Measurements from ENCODE around the gene MYO18B. TPM values are rescaled to one million over a fixed set of nuclear protein-coding genes. Genes with fewer than 3 reads are reported as not detected.

Gene MYO18B
- total RNA-seq, 1 donor = 0.31 TPM

- H3K4me1 ChIP-seq (ENCODE audit: insufficient read depth, low read length) = no peaks in the 10 kb centered on the region
- H3K9me3 ChIP-seq (ENCODE audit: low read depth, low read length) = no peaks in the 10 kb centered on the region
- no peak overlapping the region for H3K4me3 ChIP-seq (ENCODE audit: low read length)
- no peaks in the 10 kb centered on the region for H3K27me3 ChIP-seq (ENCODE audit: insufficient read depth, low read length)
Observed at GRCh38 chr22:25888399-25889054, 146.5 kb downstream of the MYO18B start.

- no peak overlapping the region for H3K4me3 ChIP-seq (ENCODE audit: low read length)
- H3K27me3 ChIP-seq (ENCODE audit: insufficient read depth, low read length) = no peaks in the 10 kb centered on the region
- no peaks in the 10 kb centered on the region for H3K9me3 ChIP-seq (ENCODE audit: low read depth, low read length)
- H3K4me1 ChIP-seq (ENCODE audit: insufficient read depth, low read length) = no peaks in the 10 kb centered on the region
Observed at GRCh38 chr22:25890651-25891050, 148.7 kb downstream of the MYO18B start.

DNA sequence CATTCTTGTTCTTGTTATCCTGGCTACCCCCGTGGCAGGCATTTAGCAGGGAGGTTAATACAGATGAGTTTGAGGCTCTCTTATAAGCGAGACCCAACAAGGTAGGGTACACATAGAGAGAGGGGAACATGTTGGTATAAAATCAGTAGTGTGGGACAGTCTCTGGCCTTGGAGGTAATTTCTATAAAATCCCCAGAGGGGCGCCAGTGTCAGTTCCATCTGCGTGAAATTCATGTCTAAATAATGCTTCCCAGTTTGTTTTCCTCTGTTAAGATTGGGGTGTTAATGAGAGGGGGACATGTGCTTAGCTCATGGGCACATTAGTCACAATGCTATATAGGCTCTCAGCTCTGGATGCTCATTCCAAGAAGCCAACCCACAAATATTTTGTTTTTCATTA, 150.7 kb downstream of the MYO18B start:
- Histone ChIP-seq H3K4me1 (ENCODE audit: insufficient read depth, low read length) (no peaks in the 10 kb centered on the region), H3K9me3 (ENCODE audit: low read depth, low read length) (no peaks in the 10 kb centered on the region), H3K27me3 (ENCODE audit: insufficient read depth, low read length) (no peaks in the 10 kb centered on the region), H3K4me3 (ENCODE audit: low read length) (no peak overlapping the region)

DNA sequence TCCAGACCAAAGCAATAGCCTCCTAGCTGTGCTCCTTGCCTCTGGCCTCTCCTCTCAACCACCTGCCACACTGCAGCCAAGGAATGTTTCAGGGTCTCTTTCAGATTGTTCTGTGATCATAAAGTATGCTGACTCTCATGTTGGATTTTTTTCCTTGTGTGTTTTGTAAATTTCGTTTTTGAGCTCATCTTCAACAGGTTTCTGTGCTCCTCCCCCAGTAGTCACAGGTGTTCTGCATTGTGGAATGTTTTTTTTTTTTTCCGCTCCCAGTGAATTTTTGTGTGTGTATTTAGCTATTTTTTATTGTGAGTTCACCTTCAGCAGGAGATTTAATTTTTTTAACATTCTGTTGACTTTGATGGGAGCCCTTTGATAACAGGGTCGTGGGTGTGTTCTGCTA, 153.7 kb downstream of the MYO18B start:
- Histone ChIP-seq H3K9me3 (ENCODE audit: low read depth, low read length) (no peaks in the 10 kb centered on the region), H3K4me1 (ENCODE audit: insufficient read depth, low read length) (no peaks in the 10 kb centered on the region), H3K27me3 (ENCODE audit: insufficient read depth, low read length) (no peaks in the 10 kb centered on the region), H3K4me3 (ENCODE audit: low read length) (no peak overlapping the region)

DNA sequence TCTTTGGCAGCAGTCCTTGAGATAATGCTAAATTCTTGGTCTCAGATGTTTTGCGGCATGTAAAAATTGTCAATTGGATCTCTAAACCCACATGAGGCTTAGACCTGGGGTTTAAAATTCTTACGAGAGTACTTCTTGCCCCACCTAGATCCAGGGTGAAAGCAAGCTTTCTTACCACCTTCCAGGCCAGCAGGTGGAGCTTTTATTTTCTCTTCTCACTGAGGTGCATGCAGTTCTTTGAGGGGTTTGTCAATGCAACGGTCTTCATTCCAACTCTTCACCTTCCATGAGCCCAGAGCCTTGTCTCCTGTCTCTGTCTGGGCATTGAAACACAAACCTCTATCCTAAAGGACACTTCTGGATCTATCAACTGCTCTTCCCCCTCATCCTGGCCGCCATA, 154.1 kb downstream of the MYO18B start:
- Histone ChIP-seq H3K9me3 (ENCODE audit: low read depth, low read length) (no peaks in the 10 kb centered on the region), H3K4me3 (ENCODE audit: low read length) (no peak overlapping the region), H3K27me3 (ENCODE audit: insufficient read depth, low read length) (no peaks in the 10 kb centered on the region), H3K4me1 (ENCODE audit: insufficient read depth, low read length) (no peaks in the 10 kb centered on the region)

GRCh38 chr22:25896592-25896991, 154.6 kb downstream of the MYO18B start:
- Histone ChIP-seq H3K4me3 (ENCODE audit: low read length) (no peak overlapping the region), H3K9me3 (ENCODE audit: low read depth, low read length) (no peaks in the 10 kb centered on the region), H3K27me3 (ENCODE audit: insufficient read depth, low read length) (no peaks in the 10 kb centered on the region), H3K4me1 (ENCODE audit: insufficient read depth, low read length) (no peaks in the 10 kb centered on the region)

GRCh38 chr22:25898707-25899365, 156.8 kb downstream of the MYO18B start:
- Histone ChIP-seq H3K9me3 (ENCODE audit: low read depth, low read length) (no peaks in the 10 kb centered on the region), H3K4me1 (ENCODE audit: insufficient read depth, low read length) (no peaks in the 10 kb centered on the region)

GRCh38 chr22:25899566-25899965, 157.6 kb downstream of the MYO18B start:
- Histone ChIP-seq H3K27me3 (ENCODE audit: insufficient read depth, low read length) (no peaks in the 10 kb centered on the region), H3K9me3 (ENCODE audit: low read depth, low read length) (no peaks in the 10 kb centered on the region), H3K4me1 (ENCODE audit: insufficient read depth, low read length) (no peaks in the 10 kb centered on the region), H3K4me3 (ENCODE audit: low read length) (no peak overlapping the region)

More at GRCh38 chr22:25898707-25899365, 156.8 kb downstream of the MYO18B start:
- Histone ChIP-seq H3K4me3 (ENCODE audit: low read length) (no peak overlapping the region), H3K27me3 (ENCODE audit: insufficient read depth, low read length) (no peaks in the 10 kb centered on the region)

- Histone ChIP-seq H3K4me3 (ENCODE audit: low read length) (no peak overlapping the region), H3K9me3 (ENCODE audit: low read depth, low read length) (no peaks in the 10 kb centered on the region), H3K27me3 (ENCODE audit: insufficient read depth, low read length) (no peaks in the 10 kb centered on the region), H3K4me1 (ENCODE audit: insufficient read depth, low read length) (no peaks in the 10 kb centered on the region)
Observed at GRCh38 chr22:25900390-25900789, 158.4 kb downstream of the MYO18B start.

DNA sequence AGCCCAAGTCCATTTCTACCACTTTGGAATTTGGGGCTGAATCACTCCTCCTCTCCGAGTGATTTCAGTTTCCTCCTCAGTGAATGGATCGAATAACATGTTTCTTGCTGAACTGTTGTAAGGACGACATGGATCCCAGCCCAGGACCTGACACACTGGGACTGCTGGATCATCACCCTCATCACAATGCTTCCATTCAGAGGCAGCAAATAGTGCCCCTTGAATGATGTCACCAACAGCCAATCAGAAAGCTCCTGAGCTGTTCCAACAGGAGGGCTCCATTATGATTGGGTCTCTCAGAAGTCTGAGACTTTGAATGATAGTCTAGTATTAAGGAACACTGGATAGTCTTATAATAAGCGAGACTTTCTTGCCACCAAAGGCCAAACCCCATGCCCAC, 158.9 kb downstream of the MYO18B start:
- H3K4me3 ChIP-seq (ENCODE audit: low read length) = no peak overlapping the region
- H3K27me3 ChIP-seq (ENCODE audit: insufficient read depth, low read length) = no peaks in the 10 kb centered on the region
- H3K9me3 ChIP-seq (ENCODE audit: low read depth, low read length) = no peaks in the 10 kb centered on the region
- no peaks in the 10 kb centered on the region for H3K4me1 ChIP-seq (ENCODE audit: insufficient read depth, low read length)

GRCh38 chr22:25902402-25902801, 160.4 kb downstream of the MYO18B start:
- H3K27me3 ChIP-seq (ENCODE audit: insufficient read depth, low read length) = no peaks in the 10 kb centered on the region
- no peak overlapping the region for H3K4me3 ChIP-seq (ENCODE audit: low read length)
- H3K9me3 ChIP-seq (ENCODE audit: low read depth, low read length) = no peaks in the 10 kb centered on the region
- H3K4me1 ChIP-seq (ENCODE audit: insufficient read depth, low read length) = no peaks in the 10 kb centered on the region

- Histone ChIP-seq H3K9me3 (ENCODE audit: low read depth, low read length) (no peaks in the 10 kb centered on the region), H3K4me3 (ENCODE audit: low read length) (no peak overlapping the region), H3K4me1 (ENCODE audit: insufficient read depth, low read length) (no peaks in the 10 kb centered on the region), H3K27me3 (ENCODE audit: insufficient read depth, low read length) (no peaks in the 10 kb centered on the region)
Observed at GRCh38 chr22:25903294-25903693, 161.3 kb downstream of the MYO18B start.

DNA sequence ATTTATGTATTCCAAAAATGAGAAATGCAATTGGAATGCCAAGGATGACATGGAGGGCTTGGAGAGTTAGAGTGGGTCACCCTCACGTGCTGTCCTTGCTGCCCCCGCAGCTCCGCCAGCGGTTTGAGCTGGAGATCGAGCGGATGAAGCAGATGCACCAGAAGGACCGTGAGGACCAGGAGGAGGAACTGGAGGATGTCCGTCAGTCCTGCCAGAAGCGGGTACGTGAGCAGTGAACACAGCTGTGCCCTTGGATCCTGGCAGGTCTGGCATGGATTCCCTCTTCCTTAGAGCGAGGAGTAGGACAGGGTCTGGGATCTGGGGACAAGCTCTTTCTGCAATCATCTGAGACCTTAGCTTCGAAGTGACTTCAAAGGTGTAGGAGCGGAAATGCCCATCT, 166.2 kb downstream of the MYO18B start:
- H3K27me3 ChIP-seq (ENCODE audit: insufficient read depth, low read length) = no peaks in the 10 kb centered on the region
- H3K4me1 ChIP-seq (ENCODE audit: insufficient read depth, low read length) = no peaks in the 10 kb centered on the region
- H3K9me3 ChIP-seq (ENCODE audit: low read depth, low read length) = no peaks in the 10 kb centered on the region
- H3K4me3 ChIP-seq (ENCODE audit: low read length) = no peak overlapping the region

DNA sequence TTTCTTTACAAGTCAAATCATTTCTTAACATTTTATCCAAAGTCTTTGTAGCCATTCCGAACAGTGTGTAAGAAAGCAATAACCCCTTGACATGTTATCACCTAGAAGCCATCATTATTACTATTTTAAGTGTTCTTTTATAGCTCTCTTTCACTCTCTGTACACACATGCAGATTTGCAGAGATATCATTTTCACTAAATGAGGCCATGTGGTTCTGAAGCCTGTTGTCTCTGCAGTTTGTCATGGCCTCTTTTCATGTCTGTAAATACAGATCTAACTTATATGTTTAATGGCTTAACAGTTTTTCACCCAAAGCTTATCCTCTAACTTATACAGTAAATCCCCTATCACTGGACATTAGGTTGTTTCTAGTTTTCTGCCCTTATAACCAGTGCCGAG, 166.8 kb downstream of the MYO18B start:
- Histone ChIP-seq H3K27me3 (ENCODE audit: insufficient read depth, low read length) (no peaks in the 10 kb centered on the region), H3K4me3 (ENCODE audit: low read length) (no peak overlapping the region), H3K9me3 (ENCODE audit: low read depth, low read length) (no peaks in the 10 kb centered on the region), H3K4me1 (ENCODE audit: insufficient read depth, low read length) (no peaks in the 10 kb centered on the region)

DNA sequence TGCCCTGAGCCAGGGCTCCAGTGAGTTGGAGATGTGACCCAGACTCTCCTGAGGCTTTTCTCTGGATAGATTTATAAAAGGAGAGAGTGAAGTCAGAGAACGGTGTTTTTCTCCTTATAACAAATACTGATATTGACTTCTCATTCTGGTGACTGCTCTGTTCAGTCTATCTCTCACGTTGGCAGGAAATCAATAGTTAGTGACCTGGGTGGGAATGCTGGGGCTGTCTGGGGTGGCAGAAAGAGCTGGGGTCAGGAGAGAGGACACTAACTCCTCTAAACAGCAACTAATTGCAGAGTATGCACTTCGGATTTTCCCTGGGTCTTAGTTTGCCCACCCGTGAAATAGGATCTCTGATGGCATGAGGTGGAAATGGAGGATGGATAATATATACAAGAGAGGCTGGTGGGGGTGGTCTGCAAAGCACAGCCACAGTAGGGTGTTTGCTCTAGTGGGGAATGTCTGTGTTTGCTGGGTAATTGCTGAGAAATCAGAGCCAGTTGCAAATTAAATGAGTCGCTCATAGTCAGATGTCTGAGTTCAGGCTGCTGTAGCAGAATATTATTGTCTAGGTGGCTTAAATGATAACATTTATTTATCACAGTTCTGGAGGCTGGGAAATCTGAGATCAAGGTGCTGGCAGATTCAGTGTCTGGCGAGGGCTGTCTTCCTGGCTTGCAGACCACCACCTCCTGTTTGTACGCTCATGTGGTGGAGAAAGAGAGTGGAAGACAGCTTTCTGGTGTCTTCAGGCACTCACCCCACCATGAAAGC, 167.8 kb downstream of the MYO18B start:
- H3K27me3 ChIP-seq (ENCODE audit: insufficient read depth, low read length) = no peaks in the 10 kb centered on the region
- no peaks in the 10 kb centered on the region for H3K9me3 ChIP-seq (ENCODE audit: low read depth, low read length)
- H3K4me3 ChIP-seq (ENCODE audit: low read length) = no peak overlapping the region
- no peaks in the 10 kb centered on the region for H3K4me1 ChIP-seq (ENCODE audit: insufficient read depth, low read length)

Measured in mononuclear cell (primary cell).